LNCAP (cell line): ENCODE data around the gene DLST.

ENCODE experiments used
- TF ChIP-seq, protein P1 (sequence below): fragments of 450-650 bp; IDR thresholded peaks from 2 replicates; pipeline ENCODE4 v1.5.1; 2017; ENCODE audit warnings: mild to moderate bottlenecking

Gene DLST

DNA sequence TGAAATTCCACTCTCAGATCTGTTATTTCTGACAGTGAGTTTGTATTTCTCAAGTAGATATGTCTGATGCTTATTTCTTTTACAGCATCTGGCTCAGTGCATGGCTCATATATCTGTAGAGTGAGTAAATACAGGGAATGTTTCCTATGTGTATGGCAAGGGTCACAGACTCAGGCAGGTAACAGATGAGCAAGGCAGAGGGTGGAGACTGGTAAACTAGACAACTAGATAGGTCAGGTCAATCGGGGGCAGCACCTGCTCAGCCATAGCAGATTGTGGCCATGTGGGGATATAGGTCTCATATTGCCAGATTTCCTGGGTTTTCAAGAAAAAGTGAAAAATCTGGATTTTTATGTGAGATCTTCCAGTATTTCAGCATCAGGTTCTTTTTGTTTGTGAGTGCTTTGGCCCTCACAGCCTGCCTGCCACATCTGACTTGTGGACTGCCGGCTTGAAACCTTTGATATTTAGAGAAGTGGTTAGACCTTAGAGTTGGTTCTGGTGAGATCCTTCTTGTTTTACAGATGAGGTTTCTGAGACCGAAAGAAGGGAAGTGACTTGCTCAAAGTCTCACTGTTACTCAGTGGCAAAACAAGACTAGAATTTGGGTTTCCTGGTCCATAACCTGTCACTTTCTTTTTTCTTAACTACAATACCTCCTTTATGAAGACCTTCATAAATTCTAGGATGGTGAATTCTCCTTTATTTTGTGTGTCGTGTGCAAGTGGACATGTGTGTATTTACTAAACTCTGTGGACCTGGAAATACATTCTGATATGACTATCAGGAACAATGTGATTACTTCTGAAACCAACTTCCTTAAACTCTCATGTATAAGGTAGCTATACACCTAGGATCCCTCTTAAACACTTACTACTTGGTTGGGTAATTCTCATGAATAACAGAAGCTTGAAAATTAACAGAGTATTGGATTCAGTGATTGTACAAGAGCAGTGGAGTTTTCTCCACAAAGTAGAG lies 40.2 kb upstream of the DLST start:
- TF ChIP-seq, protein P1, sequence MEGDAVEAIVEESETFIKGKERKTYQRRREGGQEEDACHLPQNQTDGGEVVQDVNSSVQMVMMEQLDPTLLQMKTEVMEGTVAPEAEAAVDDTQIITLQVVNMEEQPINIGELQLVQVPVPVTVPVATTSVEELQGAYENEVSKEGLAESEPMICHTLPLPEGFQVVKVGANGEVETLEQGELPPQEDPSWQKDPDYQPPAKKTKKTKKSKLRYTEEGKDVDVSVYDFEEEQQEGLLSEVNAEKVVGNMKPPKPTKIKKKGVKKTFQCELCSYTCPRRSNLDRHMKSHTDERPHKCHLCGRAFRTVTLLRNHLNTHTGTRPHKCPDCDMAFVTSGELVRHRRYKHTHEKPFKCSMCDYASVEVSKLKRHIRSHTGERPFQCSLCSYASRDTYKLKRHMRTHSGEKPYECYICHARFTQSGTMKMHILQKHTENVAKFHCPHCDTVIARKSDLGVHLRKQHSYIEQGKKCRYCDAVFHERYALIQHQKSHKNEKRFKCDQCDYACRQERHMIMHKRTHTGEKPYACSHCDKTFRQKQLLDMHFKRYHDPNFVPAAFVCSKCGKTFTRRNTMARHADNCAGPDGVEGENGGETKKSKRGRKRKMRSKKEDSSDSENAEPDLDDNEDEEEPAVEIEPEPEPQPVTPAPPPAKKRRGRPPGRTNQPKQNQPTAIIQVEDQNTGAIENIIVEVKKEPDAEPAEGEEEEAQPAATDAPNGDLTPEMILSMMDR, result no peak

- TF ChIP-seq, protein P1, result no peak
Observed at GRCh38 chr14:74843653-74844052, 38.1 kb upstream of the DLST start.

DNA sequence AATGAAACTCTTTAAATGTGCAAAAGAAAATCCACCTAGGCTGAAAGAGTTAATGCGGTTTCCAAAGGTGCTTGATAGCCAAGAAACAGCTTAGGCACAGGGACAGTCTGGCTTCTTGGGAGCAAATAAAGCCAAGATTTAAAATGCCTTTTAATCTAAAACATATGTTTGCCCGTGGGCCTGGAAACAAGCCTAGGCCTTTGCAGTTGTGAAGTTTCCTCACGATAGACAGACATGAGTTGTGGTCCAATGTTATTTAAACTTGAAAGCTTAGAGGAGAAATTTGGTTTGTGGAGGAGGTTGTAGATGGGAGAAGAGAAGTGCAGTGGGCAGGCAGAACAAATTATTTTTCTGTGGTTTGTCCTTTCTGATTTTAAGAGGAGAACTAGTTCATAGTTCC lies 35.5 kb upstream of the DLST start:
- TF ChIP-seq, protein P1, result no peak

- TF ChIP-seq, protein P1, result no peak
Observed at GRCh38 chr14:74846968-74847665, 34.6 kb upstream of the DLST start.

DNA sequence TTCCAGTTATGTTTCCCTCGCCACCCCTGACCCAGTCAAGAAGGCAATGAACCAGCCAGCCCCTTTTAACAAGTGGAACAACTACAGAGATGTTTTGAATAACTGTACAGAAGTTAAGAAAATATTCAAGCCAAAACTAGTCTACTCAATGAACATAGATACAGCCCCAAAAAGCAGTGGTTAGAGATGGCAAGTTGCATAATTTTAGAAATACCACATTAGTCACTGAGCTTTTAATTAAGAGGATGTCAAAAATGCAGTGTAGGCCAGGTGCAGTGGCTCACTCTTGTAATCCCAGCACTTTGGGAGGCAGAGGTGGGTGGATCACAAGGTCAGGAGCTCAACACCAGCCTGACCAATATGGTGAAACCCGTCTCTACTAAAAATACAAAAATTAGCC lies 32.9 kb upstream of the DLST start:
- TF ChIP-seq, protein P1, result no peak

- TF ChIP-seq, protein P1, result no peak
Observed at GRCh38 chr14:74852922-74853530, 28.7 kb upstream of the DLST start.

GRCh38 chr14:74853581-74853980 lies 28.1 kb upstream of the DLST start:
- TF ChIP-seq, protein P1, result no peak
